Cardiac fibroblast (primary cell): ENCODE measurements around the gene SOX14.

Experiments
- DNase-seq, 2 donors: peaks; one replicate each; pipeline versions ENCODE4 v3.0.0 to v3.0.0-alpha.2; 2010; ENCODE audit warnings: low read depth in 2 of 2
- H3K4me3 ChIP-seq, 2 donors: replicated peaks in 1 of 2; 1 replicate in 1 of 2; 2 replicates in 1 of 2; pipeline ENCODE4 v1.5.1; 2011; ENCODE audit warnings: low read depth in 2 of 2, low read length in 2 of 2, mild to moderate bottlenecking in 2 of 2, moderate library complexity in 1 of 2
- CTCF ChIP-seq: IDR thresholded peaks from one replicate; pipeline ENCODE4 v1.5.1; 2011; ENCODE audit warnings: low read depth, mild to moderate bottlenecking, low read length, inconsistent platforms

Gene SOX14

GRCh38 chr3:137803215-137803614 is 39.1 kb downstream of the SOX14 start:
- H3K4me3 ChIP-seq: no peak overlapping the region
- DNase-seq: no peak
- TF ChIP-seq CTCF: no peak

- H3K4me3 ChIP-seq: no peak overlapping the region
- no peak for DNase-seq
- no peak for TF ChIP-seq CTCF
Observed at GRCh38 chr3:137807998-137808397, 43.9 kb downstream of the SOX14 start.

GRCh38 chr3:137809509-137809908 is 45.4 kb downstream of the SOX14 start:
- no peak for TF ChIP-seq CTCF
- H3K4me3 ChIP-seq: no peak overlapping the region
- DNase-seq: no peak

GRCh38 chr3:137812023-137812422 is 47.9 kb downstream of the SOX14 start:
- no peak for DNase-seq
- TF ChIP-seq CTCF: no peak
- H3K4me3 ChIP-seq: no peak overlapping the region

- no peak for TF ChIP-seq CTCF
- no peak for DNase-seq
- no peak overlapping the region for H3K4me3 ChIP-seq
Observed at GRCh38 chr3:137815251-137815650, 51.1 kb downstream of the SOX14 start.
